DOHH2 (cell line): ENCODE measurements around the gene DDR2.
"Not testable (repeated sequence)": the region's sequence is repeated elsewhere in the genome, so short reads cannot be mapped to it uniquely, and the experiment has no call there.

Experiments
- EZH2phosphoT487 ChIP-seq: fragments of 200-600 bp; sonication (generic); IDR thresholded peaks from 2 replicates; pipeline ENCODE4 v1.6.1; 2017; ENCODE audit warnings: borderline replicate concordance, mild to moderate bottlenecking, antibody characterized with exemption, low read length, moderate library complexity, mixed read lengths
- TF ChIP-seq, protein P1 (sequence below): fragments of 200-600 bp; sonication (generic); IDR thresholded peaks from one replicate; pipeline ENCODE4 v1.5.1; 2014; ENCODE audit warnings: antibody characterized with exemption, mild to moderate bottlenecking, low read depth, low read length; ENCODE audit not compliant: poor library complexity, severe bottlenecking

DNA sequence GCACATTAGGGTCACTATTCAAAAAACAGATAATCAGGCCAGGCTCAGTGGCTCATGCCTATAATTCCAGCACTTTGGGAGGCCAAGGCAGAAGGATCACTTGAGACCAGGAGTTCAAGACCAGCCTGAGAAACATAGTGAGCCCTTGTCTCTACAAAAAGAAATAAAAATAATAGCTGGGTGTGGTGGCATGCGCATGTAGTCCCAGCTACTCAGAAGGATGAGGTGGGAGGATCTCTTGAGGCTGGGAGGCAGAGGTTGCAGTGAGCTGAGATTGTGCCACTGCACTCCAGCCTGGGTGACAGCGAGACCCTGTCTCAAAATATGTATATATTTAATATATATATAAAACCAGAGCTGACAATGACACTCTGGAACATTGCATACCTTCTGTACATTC, 180.1 kb downstream of the DDR2 start:
- TF ChIP-seq, protein P1, sequence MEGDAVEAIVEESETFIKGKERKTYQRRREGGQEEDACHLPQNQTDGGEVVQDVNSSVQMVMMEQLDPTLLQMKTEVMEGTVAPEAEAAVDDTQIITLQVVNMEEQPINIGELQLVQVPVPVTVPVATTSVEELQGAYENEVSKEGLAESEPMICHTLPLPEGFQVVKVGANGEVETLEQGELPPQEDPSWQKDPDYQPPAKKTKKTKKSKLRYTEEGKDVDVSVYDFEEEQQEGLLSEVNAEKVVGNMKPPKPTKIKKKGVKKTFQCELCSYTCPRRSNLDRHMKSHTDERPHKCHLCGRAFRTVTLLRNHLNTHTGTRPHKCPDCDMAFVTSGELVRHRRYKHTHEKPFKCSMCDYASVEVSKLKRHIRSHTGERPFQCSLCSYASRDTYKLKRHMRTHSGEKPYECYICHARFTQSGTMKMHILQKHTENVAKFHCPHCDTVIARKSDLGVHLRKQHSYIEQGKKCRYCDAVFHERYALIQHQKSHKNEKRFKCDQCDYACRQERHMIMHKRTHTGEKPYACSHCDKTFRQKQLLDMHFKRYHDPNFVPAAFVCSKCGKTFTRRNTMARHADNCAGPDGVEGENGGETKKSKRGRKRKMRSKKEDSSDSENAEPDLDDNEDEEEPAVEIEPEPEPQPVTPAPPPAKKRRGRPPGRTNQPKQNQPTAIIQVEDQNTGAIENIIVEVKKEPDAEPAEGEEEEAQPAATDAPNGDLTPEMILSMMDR = not testable (repeated sequence)
- TF ChIP-seq EZH2phosphoT487 = not testable (repeated sequence)
